ENCODE measurements around the gene SORCS2. TPM values are rescaled to one million over a fixed set of nuclear protein-coding genes. Genes with fewer than 3 reads are reported as not detected.

SORCS2 gene
- polyA plus RNA-seq, 1 of the 3 experiments (the other 2 are of a cell fraction): 1.6 TPM

DNA sequence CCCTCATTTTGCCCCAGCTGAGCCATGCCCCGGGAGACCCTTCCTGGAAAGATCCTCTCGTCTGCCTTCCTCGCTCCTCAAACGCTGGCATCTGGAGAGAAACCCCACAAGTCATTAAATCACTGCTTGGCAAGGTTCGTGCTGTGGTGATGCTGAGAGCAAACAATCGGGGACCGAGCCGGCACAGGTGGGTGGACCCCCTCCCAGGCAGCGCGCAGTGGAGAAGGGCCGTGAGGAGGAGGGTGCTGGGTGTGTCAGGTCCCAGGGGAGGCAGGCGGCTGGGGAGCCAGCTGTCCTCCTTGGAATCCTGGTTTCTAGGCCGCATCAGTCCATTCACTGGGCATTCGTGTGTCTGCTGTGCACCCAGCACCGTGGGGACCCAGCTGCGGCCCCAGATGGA lies 307.3 kb downstream of the SORCS2 start:
- Histone ChIP-seq H4K20me1 (ENCODE audit: insufficient read depth) (no peaks in the 10 kb centered on the region), H3K36me3 (replicated peaks in 1 of 2; ENCODE audit: control insufficient read depth in 1 of 2, insufficient read depth in 2 of 2, low read length in 1 of 2) (no peaks in the 10 kb centered on the region), H3K4me2 (no peak overlapping the region), H3F3A (replicated peaks; ENCODE audit: insufficient read depth) (no peaks in the 10 kb centered on the region), H3K4me1 (ENCODE audit: control insufficient read depth in 1 of 2, insufficient read depth in 2 of 2, low read depth in 1 of 2, low read length in 1 of 2) (peaks cover 0 to 7% of the 10 kb centered on the region in 2 experiments; a peak in 1 of 4 replicates), H3K27me3 (ENCODE audit: insufficient read depth) (peaks cover 8% of the 10 kb centered on the region; the same call in 1 of the 2 replicates), H3K27ac (ENCODE audit: low read depth in 2 of 2, low read length in 1 of 2) (no peak overlapping the region), H3K9me3 (no peaks in the 10 kb centered on the region), H3K4me3 (ENCODE audit: low read depth in 2 of 2, low read length in 1 of 2) (no peak overlapping the region), H3K79me2 (ENCODE audit: insufficient read depth) (no peaks in the 10 kb centered on the region), H2AFZ (ENCODE audit: low read depth) (no peak overlapping the region), H3K9me2 (no peaks in the 10 kb centered on the region), H3K9ac (no peak overlapping the region)
- POLR2A ChIA-PET: no interaction called here
- DNase-seq: no peak
- CTCF ChIA-PET: interaction anchor here (0.7 to 1.7 kb wide), 2 partner anchors 9 to 10 kb away, joined by 3 to 6 read pairs; no protein-coding TSS in a partner anchor
- WGBS (ENCODE audit: low lambda C conversion rate): 73% methylated on average over 11 of the region's 16 CpGs
- TF ChIP-seq POLR2AphosphoS5 (IDR thresholded peaks at IDR 0.05; ENCODE audit: low read depth, low read length) (no peak), CHD2 (IDR thresholded peaks at IDR 0.05; ENCODE audit: low read length, partially characterized antibody) (no peak), SIN3A (IDR thresholded peaks at IDR 0.05; ENCODE audit: borderline replicate concordance, low read depth, low read length) (no peak), SMC3 (IDR thresholded peaks at IDR 0.05; ENCODE audit: low read depth, low read length) (no peak), FOXM1 (IDR thresholded peaks at IDR 0.05; ENCODE audit: low read depth) (no peak), RAD21 (IDR thresholded peaks at IDR 0.05; ENCODE audit: low read length) (no peak), GABPA (IDR thresholded peaks at IDR 0.05; ENCODE audit: low read depth) (no peak), EP300 (IDR thresholded peaks at IDR 0.05; ENCODE audit: borderline replicate concordance in 1 of 2, low read depth in 1 of 2, low read length in 1 of 2) (no peak), TEAD4 (IDR thresholded peaks at IDR 0.05; ENCODE audit: borderline replicate concordance, insufficient read depth) (no peak), RFX5 (IDR thresholded peaks at IDR 0.05; ENCODE audit: low read length) (no peak), GATA2 (CRISPR knock-in tag; IDR thresholded peaks at IDR 0.05) (no peak), ELF1 (IDR thresholded peaks at IDR 0.05) (no peak), MEF2A (IDR thresholded peaks at IDR 0.05; ENCODE audit: borderline replicate concordance, low read depth) (no peak)
- TF ChIP-seq, protein P1, sequence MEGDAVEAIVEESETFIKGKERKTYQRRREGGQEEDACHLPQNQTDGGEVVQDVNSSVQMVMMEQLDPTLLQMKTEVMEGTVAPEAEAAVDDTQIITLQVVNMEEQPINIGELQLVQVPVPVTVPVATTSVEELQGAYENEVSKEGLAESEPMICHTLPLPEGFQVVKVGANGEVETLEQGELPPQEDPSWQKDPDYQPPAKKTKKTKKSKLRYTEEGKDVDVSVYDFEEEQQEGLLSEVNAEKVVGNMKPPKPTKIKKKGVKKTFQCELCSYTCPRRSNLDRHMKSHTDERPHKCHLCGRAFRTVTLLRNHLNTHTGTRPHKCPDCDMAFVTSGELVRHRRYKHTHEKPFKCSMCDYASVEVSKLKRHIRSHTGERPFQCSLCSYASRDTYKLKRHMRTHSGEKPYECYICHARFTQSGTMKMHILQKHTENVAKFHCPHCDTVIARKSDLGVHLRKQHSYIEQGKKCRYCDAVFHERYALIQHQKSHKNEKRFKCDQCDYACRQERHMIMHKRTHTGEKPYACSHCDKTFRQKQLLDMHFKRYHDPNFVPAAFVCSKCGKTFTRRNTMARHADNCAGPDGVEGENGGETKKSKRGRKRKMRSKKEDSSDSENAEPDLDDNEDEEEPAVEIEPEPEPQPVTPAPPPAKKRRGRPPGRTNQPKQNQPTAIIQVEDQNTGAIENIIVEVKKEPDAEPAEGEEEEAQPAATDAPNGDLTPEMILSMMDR (IDR thresholded peaks at IDR 0.05): no peak
- TF ChIP-seq, protein P2, sequence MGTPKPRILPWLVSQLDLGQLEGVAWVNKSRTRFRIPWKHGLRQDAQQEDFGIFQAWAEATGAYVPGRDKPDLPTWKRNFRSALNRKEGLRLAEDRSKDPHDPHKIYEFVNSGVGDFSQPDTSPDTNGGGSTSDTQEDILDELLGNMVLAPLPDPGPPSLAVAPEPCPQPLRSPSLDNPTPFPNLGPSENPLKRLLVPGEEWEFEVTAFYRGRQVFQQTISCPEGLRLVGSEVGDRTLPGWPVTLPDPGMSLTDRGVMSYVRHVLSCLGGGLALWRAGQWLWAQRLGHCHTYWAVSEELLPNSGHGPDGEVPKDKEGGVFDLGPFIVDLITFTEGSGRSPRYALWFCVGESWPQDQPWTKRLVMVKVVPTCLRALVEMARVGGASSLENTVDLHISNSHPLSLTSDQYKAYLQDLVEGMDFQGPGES (IDR thresholded peaks at IDR 0.05; ENCODE audit: low read depth, low read length): no peak
- TF ChIP-seq, protein P3, sequence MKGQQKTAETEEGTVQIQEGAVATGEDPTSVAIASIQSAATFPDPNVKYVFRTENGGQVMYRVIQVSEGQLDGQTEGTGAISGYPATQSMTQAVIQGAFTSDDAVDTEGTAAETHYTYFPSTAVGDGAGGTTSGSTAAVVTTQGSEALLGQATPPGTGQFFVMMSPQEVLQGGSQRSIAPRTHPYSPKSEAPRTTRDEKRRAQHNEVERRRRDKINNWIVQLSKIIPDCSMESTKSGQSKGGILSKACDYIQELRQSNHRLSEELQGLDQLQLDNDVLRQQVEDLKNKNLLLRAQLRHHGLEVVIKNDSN (IDR thresholded peaks at IDR 0.05; ENCODE audit: borderline replicate concordance, low read depth): no peak

Measured in SK-N-SH (cell line).